GM12864 (cell line): Measurements from ENCODE around the gene PLAGL2.
A peak's percentile ranks its signal among the peaks of the same experiment; 100 is the strongest.
"Not testable (repeated sequence)": the region's sequence is repeated elsewhere in the genome, so short reads cannot be mapped to it uniquely, and the experiment has no call there.

ENCODE experiments used
- DNase-seq: peaks from one replicate; pipeline ENCODE4 v3.0.0-alpha.2; 2011; ENCODE audit warnings: low read depth
- H3K4me3 ChIP-seq: 2 replicates; pipeline ENCODE4 v1.5.1; 2011; ENCODE audit warnings: mild to moderate bottlenecking, low read depth, low read length, control low read depth
- TF ChIP-seq, protein P1 (sequence below): IDR thresholded peaks from 2 replicates; pipeline ENCODE4 v1.5.1; 2011; ENCODE audit warnings: low read depth, mild to moderate bottlenecking, moderate library complexity, low read length, control low read depth, inconsistent platforms; ENCODE audit errors: missing control alignments

PLAGL2 gene, protein sequence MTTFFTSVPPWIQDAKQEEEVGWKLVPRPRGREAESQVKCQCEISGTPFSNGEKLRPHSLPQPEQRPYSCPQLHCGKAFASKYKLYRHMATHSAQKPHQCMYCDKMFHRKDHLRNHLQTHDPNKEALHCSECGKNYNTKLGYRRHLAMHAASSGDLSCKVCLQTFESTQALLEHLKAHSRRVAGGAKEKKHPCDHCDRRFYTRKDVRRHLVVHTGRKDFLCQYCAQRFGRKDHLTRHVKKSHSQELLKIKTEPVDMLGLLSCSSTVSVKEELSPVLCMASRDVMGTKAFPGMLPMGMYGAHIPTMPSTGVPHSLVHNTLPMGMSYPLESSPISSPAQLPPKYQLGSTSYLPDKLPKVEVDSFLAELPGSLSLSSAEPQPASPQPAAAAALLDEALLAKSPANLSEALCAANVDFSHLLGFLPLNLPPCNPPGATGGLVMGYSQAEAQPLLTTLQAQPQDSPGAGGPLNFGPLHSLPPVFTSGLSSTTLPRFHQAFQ

DNA sequence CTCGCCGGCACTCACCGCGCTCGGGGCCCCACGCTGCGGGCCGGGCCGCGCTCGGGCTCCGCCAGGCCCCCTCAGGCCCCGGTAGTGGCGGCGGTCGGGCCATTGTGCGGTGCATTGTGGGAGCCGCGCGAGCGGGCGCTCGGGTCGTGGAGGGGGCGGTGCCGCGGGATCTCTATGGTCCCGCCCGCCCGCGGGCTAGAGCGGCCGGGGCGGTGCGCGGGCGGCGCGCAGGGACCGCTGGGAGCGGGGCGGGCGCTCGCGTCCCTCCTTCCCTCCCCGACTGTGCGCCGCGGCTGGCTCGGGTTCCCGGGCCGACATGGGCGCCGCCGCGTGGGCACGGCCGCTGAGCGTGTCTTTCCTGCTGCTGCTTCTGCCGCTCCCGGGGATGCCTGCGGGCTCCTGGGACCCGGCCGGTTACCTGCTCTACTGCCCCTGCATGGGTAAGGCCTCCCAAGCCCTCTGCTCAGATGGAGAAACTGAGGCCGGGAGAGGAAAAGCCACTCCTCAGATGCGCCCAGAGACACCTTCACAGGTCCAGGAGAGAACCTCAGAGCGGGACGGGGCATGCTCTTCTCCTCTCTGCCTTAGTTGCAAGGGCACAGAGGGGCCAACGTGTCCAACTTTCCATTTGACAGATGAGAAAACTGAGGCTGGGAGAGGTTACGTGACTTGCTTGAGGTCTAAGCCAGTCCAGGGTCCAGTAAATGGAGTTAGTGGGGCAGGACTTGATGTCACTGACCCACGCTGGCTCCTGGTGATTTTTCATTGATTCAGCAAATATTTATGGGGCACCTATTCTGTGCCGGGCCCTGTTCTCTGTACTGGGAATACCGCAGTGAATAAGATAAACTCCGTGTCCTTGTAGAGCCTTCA, at the start of gene PLAGL2, which contains the start of gene POFUT1:
PLAGL2 (minus strand) TSS at position 118 of the 873 bp plus-strand sequence. CDS start 5,565 bp downstream, outside the sequence.
POFUT1 (plus strand) TSS at position 255 of the 873 bp plus-strand sequence; CDS start at position 317, 62 bp downstream.
- peak within 1 kb of the TSS; percentile 70 for H3K4me3 ChIP-seq
- TF ChIP-seq, protein P1, sequence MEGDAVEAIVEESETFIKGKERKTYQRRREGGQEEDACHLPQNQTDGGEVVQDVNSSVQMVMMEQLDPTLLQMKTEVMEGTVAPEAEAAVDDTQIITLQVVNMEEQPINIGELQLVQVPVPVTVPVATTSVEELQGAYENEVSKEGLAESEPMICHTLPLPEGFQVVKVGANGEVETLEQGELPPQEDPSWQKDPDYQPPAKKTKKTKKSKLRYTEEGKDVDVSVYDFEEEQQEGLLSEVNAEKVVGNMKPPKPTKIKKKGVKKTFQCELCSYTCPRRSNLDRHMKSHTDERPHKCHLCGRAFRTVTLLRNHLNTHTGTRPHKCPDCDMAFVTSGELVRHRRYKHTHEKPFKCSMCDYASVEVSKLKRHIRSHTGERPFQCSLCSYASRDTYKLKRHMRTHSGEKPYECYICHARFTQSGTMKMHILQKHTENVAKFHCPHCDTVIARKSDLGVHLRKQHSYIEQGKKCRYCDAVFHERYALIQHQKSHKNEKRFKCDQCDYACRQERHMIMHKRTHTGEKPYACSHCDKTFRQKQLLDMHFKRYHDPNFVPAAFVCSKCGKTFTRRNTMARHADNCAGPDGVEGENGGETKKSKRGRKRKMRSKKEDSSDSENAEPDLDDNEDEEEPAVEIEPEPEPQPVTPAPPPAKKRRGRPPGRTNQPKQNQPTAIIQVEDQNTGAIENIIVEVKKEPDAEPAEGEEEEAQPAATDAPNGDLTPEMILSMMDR, result peak; percentile 23
- peak; percentile 49 for DNase-seq

DNA sequence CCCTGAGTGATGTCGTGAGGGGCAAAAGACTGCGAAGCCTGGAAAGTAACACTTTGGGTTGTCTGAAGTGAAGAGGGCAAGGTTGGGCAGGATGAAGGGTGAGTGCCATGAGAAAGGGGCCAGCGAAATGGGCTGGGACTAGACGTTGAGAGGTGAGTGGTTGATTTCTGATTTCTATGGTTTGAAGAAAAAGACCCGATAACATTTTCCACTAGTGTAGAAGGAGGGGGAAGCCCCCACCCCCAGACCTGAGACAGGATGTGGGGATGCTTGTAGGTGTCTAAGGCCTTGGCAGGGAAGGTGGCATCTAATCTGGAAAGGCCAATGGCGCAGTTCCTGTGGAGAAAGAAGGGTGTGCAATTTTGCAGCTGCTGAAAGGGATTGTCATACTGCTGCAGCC, 44.6 kb upstream of the PLAGL2 start:
- TF ChIP-seq, protein P1, result no peak
- H3K4me3 ChIP-seq, result no peak overlapping the region
- no peak for DNase-seq

DNA sequence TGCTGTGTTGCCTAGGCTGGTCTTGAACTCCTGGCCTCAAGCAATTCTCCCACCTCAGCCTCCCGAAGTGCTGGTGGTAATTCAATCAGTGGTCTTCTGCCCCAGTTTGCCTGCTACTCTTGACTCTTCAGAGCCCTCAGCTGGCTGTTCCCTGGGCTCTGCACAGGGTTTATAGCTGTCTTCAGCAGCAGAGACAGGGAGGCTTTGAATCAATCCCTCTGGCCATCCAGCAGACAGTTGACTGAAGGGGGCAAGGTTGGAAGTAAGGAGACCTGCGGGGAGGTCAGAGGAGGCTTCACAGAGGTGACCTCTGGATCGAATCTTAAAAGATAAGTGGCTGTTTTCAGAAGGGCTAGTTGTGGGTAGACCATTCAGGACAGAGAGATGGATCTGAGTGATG, 43.9 kb upstream of the PLAGL2 start:
- TF ChIP-seq, protein P1, result no peak
- no peak for DNase-seq
- no peak overlapping the region for H3K4me3 ChIP-seq

DNA sequence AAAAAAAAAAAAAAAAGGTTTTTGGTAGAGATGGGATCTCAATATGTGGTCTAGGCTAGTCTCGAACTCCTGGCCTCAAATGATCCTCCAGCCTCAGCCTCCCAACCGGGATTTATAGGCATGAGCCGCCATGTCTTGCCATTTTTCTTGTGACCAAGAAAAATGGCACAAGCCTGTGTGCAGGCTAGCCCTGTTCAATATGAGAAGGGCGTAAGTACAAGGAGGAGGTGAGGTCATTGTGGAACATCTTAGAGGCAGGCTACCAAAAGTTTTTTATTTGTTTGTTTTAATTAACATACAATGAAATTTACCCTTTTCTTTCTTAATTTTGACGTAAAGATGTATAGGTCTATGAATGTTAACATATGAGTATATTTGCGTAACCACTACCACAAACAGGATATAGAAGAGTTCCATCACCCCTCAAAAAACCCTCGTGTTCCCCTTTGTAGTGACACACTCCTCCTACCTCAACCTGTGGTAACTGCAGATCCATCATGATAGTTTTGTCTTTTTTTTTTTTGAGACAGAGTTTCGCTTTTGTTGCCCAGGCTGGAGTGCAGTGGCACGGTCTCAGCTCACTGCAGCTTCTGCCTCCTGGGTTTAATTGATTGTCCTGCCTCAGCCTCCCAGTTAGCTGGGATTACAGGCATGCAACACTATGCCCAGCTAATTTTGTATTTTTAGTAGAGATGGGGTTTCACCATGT, 41.6 kb upstream of the PLAGL2 start:
- no peak for DNase-seq
- H3K4me3 ChIP-seq, result no peak overlapping the region
- TF ChIP-seq, protein P1, result no peak

DNA sequence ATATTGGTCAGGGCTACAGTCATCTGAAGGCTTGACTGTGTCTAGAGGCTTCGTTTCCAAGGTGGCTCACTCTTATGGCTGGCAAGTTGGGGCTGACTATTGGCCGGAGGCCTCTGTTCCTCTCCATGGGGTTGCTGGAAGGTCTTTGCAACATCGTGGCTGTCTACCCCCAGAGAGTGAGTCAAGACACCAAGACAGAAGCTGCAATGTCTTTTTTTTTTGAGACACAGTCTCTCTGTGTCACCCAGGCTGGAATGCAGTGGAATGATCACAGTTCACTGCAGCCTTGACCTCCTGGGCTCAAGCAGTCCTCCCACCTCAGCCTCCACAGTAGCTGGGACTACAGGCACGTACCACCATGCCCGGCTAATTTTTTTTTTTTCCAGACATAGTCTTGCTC, 40.5 kb upstream of the PLAGL2 start:
- TF ChIP-seq, protein P1, result no peak
- H3K4me3 ChIP-seq, result no peak overlapping the region
- no peak for DNase-seq

DNA sequence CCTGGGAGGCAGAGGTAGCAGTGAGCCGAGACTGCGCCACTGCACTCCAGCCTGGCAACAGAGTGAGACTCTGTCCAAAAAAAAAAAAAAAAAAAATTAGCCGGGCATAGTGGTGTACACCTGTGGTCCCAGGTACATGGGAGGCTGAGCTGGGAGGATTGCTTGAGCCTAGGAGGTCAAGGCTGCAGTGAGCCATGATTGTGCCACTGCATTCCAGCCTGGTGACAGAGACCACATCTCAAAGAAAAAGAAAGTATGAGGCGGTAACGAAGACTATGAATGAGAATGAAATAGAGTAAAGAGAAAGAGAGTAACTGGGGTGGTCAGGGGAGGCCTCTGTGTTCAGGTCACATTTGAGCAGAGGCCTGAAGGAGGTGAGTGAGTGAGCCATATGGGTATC, 38.7 kb upstream of the PLAGL2 start:
- DNase-seq, H3K4me3 ChIP-seq: not testable (repeated sequence)
